DND-41 (cell line): ENCODE results near the gene ELN.

Experiments used
- ATAC-seq: fragments of 200-7000 bp; cut with Tn5 transposase; 3 replicates; pipeline ENCODE4 v1.9.1; 2021; ENCODE audit warnings: low read depth; ENCODE audit not compliant: insufficient read depth
- DNase-seq: peaks from one replicate; pipeline ENCODE4 v3.0.0-alpha.2; 2020
- H2AFZ ChIP-seq: 2 replicates; pipeline ENCODE4 v1.6.0; 2012; ENCODE audit warnings: low read depth, low read length
- H3K27ac ChIP-seq: 2 replicates; pipeline ENCODE4 v1.5.1; 2012; ENCODE audit warnings: low read length, inconsistent platforms
- H3K27me3 ChIP-seq: fragments of 200-600 bp; sonication (generic); 2 replicates; pipeline ENCODE4 v1.6.0; 2012; ENCODE audit warnings: low read length, mild to moderate bottlenecking, inconsistent platforms; ENCODE audit not compliant: insufficient read depth, poor library complexity
- H3K36me3 ChIP-seq: 2 replicates; pipeline ENCODE4 v1.5.1; 2012; ENCODE audit warnings: low read length, inconsistent platforms; ENCODE audit not compliant: insufficient read depth
- H3K4me1 ChIP-seq: 2 replicates; pipeline ENCODE4 v1.5.1; 2012; ENCODE audit warnings: mild to moderate bottlenecking, low read length; ENCODE audit not compliant: insufficient read depth
- H3K4me2 ChIP-seq: 2 replicates; pipeline ENCODE4 v1.6.0; 2012; ENCODE audit warnings: mild to moderate bottlenecking, moderate library complexity, low read length, inconsistent platforms; ENCODE audit not compliant: insufficient read depth
- H3K4me3 ChIP-seq, 2 experiments: fragments of 200-600 bp in 1 of 2; shearing (Covaris generic) in 1 of 2; 2 replicates each; pipeline ENCODE4 v1.5.1; 2012 to 2016; ENCODE audit warnings: inconsistent platforms in 2 of 2, low read length in 2 of 2, mild to moderate bottlenecking in 2 of 2, low read depth in 1 of 2, moderate library complexity in 1 of 2
- H3K79me2 ChIP-seq: 2 replicates; pipeline ENCODE4 v1.6.0; 2012; ENCODE audit warnings: low read length, inconsistent platforms; ENCODE audit not compliant: insufficient read depth
- H3K9ac ChIP-seq: 2 replicates; pipeline ENCODE4 v1.6.0; 2012; ENCODE audit warnings: low read depth, mild to moderate bottlenecking, inconsistent platforms, low read length, moderate library complexity
- H3K9me3 ChIP-seq: 2 replicates; pipeline ENCODE4 v1.5.1; 2012; ENCODE audit warnings: low read length, moderate library complexity, mild to moderate bottlenecking, inconsistent platforms; ENCODE audit not compliant: insufficient read depth, severe bottlenecking
- H4K20me1 ChIP-seq: 2 replicates; pipeline ENCODE4 v1.6.0; 2012; ENCODE audit warnings: low read length; ENCODE audit not compliant: insufficient read depth
- EZH2 ChIP-seq: IDR thresholded peaks from 3 replicates; pipeline ENCODE4 v1.6.1; 2012; ENCODE audit warnings: borderline replicate concordance, low read depth, mild to moderate bottlenecking, moderate library complexity, low read length, inconsistent platforms; ENCODE audit not compliant: severe bottlenecking
- TF ChIP-seq, protein P1 (sequence below): IDR thresholded peaks from 2 replicates; pipeline ENCODE4 v1.5.1; 2012; ENCODE audit warnings: borderline replicate concordance, low read length, moderate library complexity, mild to moderate bottlenecking; ENCODE audit not compliant: poor library complexity, severe bottlenecking; ENCODE audit errors: extremely low read depth

Gene ELN

DNA sequence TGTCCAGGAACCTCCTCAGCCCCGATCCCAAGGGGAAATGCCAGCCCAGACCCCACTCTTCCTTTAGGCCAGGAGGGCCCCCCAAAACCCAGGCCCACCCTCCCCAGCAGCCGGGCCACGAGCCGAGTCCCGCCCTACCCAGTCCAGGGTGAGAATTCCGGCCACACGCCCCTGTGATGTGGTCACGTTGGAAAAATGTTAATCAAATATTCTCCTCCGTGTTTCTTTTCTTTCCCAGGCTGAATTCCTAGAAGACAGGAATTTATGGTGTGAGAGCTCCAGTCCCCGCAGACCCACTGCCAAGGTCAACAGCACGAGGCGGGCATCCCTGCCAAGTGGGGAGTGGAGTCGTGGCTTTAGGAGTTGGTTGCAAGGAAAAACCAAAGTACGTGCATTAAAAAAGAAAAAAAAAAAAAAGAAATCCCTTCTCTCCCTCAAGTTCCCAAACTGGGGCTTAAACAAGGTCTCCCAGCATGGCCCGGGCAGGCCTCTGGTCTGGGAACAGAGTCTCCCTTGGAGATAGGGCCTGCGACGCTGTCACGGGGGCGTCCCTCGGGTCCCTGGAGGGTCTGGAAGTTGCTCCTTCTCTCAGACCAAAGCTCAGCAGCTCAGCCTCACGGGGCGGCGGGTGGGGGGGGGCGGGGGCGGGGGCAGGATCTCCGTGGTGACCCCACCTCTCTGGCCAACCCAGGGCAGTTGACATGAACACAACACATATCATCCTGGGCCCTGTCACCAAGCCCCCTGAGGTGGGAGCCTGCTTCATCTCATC lies 28.1 kb upstream of the ELN start:
- Histone ChIP-seq H3K9me3 (peaks cover 2% of the 10 kb centered on the region), H3K79me2 (no peaks in the 10 kb centered on the region), H3K4me2 (no peak overlapping the region), H4K20me1 (no peaks in the 10 kb centered on the region), H3K36me3 (no peaks in the 10 kb centered on the region), H3K4me3 (no peak overlapping the region), H3K27me3 (no peaks in the 10 kb centered on the region), H2AFZ (no peak overlapping the region), H3K4me1 (no peaks in the 10 kb centered on the region), H3K27ac (no peak overlapping the region), H3K9ac (no peak overlapping the region)
- no peak for ATAC-seq
- DNase-seq = no peak
- TF ChIP-seq, protein P1, sequence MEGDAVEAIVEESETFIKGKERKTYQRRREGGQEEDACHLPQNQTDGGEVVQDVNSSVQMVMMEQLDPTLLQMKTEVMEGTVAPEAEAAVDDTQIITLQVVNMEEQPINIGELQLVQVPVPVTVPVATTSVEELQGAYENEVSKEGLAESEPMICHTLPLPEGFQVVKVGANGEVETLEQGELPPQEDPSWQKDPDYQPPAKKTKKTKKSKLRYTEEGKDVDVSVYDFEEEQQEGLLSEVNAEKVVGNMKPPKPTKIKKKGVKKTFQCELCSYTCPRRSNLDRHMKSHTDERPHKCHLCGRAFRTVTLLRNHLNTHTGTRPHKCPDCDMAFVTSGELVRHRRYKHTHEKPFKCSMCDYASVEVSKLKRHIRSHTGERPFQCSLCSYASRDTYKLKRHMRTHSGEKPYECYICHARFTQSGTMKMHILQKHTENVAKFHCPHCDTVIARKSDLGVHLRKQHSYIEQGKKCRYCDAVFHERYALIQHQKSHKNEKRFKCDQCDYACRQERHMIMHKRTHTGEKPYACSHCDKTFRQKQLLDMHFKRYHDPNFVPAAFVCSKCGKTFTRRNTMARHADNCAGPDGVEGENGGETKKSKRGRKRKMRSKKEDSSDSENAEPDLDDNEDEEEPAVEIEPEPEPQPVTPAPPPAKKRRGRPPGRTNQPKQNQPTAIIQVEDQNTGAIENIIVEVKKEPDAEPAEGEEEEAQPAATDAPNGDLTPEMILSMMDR = no peak
- no peak for TF ChIP-seq EZH2

DNA sequence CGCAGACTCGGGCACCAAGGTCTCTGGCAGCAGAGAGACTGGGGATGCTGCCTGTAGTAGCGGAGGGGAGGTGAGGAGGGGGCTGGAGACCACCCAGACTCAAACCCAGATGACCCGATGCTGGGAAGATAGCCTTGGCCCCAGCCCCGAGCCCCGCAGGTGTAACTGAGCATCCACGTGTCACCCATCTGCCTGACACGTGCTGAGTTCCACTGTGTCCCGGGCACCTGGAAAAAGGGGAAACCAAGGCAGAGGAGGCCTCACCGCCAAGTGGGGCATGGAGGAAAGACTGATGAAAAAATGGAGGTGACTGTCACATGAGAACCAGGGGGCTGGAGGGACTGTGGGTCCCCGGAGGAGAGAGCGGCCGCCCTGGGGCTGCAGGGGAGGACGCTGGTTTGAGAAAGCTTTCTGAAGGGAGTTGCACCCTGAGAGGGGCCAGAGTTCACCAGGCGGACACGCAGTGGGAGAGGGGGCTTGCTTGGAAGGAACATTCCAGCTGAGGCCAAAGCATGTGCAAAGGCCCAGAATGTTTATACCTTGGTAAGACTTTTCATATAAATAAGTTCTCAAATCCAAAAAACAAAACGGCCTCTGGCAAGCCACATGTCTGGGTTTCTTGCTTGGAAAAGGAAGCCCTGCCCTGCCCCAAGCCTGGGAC lies 27.4 kb upstream of the ELN start:
- Histone ChIP-seq H3K4me1 (no peaks in the 10 kb centered on the region), H3K27ac (no peak overlapping the region), H3K9ac (no peak overlapping the region), H3K27me3 (no peaks in the 10 kb centered on the region), H3K9me3 (no peaks in the 10 kb centered on the region), H4K20me1 (no peaks in the 10 kb centered on the region), H3K79me2 (no peaks in the 10 kb centered on the region), H3K36me3 (no peaks in the 10 kb centered on the region), H3K4me3 (no peak overlapping the region), H3K4me2 (no peak overlapping the region), H2AFZ (no peak overlapping the region)
- DNase-seq (no peak), ATAC-seq (no peak)
- TF ChIP-seq, protein P1 = no peak
- no peak for TF ChIP-seq EZH2

DNA sequence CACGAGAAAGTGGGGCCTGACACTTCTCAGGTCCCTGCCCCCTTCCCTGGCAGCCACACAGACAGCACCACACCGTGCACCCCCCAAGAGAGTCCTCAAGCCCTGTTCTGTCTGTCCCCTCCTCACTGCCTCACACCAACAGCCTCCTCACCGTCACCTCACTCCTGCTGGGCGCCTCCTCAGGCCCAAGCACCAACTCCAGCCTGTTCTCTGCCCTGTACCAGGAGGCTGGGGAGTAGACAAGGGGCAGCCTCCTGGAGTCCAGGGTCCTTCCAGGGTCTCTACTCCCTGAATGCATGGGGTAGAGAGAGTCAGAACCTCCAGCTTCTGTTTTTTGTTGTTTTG lies 26.9 kb upstream of the ELN start:
- H2AFZ ChIP-seq = no peak overlapping the region
- no peak overlapping the region for H3K27ac ChIP-seq
- TF ChIP-seq EZH2 = no peak
- TF ChIP-seq, protein P1 = no peak
- no peaks in the 10 kb centered on the region for H3K36me3 ChIP-seq
- DNase-seq (no peak), ATAC-seq (no peak)
- no peak overlapping the region for H3K4me2 ChIP-seq
- H3K4me1 ChIP-seq = no peaks in the 10 kb centered on the region
- H3K9ac ChIP-seq = no peak overlapping the region
- no peaks in the 10 kb centered on the region for H4K20me1 ChIP-seq
- H3K9me3 ChIP-seq = no peaks in the 10 kb centered on the region
- no peak overlapping the region for H3K4me3 ChIP-seq
- H3K79me2 ChIP-seq = no peaks in the 10 kb centered on the region
- H3K27me3 ChIP-seq = no peaks in the 10 kb centered on the region
